ENCODE results near the gene KCNN1.
"Not testable (repeated sequence)": the region's sequence is repeated elsewhere in the genome, so short reads cannot be mapped to it uniquely, and the experiment has no call there.

The KCNN1 gene

DNA sequence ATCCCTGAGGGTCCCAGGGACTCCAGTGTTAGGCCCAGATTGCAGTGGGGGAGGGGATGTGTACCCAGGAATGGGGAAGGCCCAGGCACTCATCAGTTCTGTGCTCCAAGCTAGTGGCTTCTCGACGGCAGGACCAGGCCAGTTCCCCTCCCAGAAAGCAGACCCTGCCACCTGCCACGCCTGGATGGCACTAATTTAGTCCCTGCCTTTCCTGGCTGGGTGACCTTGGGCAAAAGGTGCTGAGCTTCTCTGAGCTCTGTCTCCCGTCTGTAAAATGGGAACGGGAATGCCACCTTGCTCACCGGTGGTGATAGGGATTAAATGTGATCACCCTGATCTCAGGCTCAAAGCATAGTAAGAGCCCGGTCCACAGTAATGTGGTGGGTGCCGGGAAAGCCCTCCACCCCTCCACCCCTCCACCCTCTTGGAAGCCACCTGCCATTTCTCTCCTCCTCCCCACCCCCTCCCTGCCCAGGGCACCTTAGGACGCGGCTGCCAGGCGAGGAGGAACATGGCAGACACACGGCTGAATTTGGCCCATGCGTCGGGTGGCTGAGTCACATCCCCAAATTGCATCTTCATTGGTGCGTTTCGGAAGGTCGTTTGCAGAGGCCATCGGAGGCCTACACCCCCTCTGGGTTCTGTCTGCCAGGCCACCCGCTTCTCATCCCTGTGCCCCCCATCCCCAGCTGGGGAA is 2.3 kb downstream of the KCNN1 start:
- DNase-seq (ENCODE audit: low read depth in 2 of 2): no peak

DNA sequence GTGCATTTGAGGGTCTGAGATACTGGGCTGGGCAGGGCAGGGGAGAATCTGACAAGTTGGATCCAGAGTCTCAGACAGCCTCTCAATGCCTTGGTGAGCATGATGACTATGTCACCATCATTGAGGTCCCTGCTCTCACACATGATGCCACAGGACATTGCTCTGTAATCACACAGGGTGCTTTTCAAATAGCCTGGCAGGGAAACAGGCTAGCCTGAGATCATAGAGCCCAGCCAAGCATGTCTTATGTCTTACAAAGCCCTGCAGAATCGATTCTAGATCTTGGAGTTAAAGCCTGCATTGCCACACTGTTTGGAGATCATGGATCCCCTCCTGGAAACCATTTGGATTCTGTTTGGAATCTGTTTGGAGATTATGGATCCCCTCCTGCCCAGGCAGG is 5.3 kb downstream of the KCNN1 start:
- DNase-seq (ENCODE audit: low read depth in 2 of 2): no peak

DNA sequence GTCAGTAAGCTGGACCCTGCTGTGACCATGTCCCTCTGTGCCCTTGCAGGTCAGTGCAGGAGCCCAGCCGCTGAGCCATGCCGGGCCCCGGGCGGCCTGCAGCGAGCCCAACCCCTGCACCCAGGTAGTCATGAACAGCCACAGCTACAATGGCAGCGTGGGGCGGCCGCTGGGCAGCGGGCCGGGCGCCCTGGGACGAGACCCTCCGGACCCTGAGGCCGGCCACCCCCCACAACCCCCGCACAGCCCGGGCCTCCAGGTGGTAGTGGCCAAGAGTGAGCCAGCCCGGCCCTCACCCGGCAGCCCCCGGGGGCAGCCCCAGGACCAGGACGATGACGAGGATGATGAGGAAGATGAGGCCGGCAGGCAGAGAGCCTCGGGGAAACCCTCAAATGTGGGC is 6.9 kb downstream of the KCNN1 start:
- DNase-seq (ENCODE audit: low read depth in 2 of 2): no peak

DNA sequence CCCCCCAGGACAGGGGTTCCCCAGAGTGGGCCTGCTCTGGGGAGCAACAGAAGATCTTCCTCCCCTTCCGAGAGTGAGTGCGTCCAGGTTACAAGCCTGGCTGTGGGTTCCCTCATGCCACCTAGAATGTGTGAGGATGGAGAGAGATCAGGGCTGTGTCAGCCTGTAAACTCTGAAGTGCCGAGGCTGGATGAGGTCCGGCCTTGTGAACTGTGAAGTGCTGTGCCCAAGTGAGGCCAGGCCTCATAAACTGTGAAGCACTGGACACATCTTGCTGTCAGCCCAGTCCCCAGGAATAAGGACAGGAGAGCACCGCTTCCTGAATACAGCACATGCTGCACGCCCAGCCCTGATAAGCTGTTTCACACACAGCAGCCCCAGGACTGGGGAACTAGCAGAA is 7.6 kb downstream of the KCNN1 start:
- no peak for DNase-seq (ENCODE audit: low read depth in 2 of 2)

DNA sequence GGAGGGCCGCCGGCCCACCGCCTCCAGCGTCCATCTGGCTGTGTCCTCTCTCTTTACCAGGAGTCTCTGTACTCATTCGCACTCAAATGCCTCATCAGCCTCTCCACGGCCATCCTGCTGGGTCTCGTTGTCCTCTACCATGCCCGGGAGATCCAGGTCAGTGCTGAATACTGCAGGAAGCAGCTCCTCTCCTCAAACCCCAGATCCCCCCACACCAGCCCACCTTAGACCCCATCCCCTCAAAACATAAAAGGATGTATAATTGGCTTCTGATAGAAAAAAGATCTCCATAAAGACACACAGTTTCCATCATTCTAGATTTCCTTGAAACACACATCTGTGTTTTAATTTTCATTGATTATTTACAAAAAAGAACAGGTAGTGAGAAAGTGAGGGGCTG is 8.1 kb downstream of the KCNN1 start:
- no peak for DNase-seq (ENCODE audit: low read depth in 2 of 2)

DNA sequence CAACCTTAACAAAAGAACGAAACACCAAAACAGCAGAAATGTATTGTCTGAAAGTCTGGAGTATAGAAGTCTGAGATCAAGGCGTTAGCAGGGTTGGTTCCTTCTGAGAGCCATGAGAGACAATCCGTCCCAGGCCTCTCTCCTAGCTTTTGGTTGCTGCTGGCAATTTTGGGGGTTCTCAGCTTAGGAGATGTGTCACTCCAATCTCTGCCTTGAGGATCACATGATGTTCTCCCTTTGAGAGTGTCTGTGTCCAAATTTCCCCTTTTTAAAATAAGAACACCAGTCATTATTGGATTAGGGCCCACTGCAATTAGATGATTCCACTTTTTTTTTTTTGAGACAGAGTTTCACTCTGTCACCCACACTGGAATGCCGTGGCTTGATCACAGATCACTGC is 10.1 kb downstream of the KCNN1 start:
- DNase-seq (ENCODE audit: low read depth in 2 of 2): no peak

DNA sequence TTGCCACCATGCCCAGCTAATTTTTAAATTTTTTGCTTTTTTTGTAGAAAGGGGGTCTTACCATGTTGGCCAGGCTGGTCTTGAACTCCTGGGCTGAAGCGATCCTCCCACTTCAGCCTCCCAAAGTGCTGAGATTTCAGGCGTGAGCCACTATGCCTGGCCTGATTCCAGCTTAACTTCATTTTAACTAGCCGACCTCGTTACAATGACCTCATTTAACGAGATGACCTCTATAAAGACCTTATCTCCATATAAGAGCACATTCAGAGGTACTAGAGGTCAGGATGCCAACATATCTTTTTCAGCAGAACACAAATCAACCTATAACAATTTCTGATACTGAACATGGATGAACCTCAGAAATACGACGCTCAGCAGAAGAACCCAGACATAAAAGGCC is 10.6 kb downstream of the KCNN1 start:
- no peak for DNase-seq (ENCODE audit: low read depth in 2 of 2)

DNA sequence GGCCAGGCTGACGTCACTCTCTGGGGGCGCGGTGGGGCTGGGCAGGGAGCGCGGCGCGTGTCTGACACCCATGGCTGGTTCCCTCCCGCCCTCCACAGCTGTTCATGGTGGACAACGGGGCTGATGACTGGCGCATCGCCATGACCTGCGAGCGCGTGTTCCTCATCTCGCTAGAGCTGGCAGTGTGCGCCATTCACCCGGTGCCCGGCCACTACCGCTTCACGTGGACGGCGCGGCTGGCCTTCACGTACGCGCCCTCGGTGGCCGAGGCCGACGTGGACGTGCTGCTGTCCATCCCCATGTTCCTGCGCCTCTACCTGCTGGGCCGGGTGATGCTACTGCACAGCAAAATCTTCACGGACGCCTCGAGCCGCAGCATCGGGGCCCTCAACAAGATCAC is 14.7 kb downstream of the KCNN1 start:
- DNase-seq (ENCODE audit: low read depth in 2 of 2): no peak

DNA sequence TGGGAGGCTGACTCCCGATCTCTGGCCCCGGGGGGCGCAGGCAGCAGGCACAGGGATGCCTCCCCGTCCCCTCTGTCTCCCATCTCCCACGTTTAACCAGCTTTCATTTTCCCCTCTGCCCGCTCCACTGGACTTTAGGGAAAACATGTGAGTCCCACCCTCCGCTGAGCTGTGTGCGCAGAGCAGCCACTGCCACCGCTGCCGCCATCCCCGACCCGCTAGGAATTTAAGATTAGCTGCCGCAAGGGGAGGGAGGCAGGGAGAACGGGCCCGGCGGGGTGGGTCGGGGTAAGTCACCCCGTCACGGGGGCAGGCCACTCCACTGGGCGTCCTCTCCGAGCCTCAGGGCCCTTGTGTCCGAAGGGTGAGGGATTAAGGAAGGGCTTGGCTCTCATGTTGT is 15.5 kb downstream of the KCNN1 start:
- DNase-seq (ENCODE audit: low read depth in 2 of 2): no peak

DNA sequence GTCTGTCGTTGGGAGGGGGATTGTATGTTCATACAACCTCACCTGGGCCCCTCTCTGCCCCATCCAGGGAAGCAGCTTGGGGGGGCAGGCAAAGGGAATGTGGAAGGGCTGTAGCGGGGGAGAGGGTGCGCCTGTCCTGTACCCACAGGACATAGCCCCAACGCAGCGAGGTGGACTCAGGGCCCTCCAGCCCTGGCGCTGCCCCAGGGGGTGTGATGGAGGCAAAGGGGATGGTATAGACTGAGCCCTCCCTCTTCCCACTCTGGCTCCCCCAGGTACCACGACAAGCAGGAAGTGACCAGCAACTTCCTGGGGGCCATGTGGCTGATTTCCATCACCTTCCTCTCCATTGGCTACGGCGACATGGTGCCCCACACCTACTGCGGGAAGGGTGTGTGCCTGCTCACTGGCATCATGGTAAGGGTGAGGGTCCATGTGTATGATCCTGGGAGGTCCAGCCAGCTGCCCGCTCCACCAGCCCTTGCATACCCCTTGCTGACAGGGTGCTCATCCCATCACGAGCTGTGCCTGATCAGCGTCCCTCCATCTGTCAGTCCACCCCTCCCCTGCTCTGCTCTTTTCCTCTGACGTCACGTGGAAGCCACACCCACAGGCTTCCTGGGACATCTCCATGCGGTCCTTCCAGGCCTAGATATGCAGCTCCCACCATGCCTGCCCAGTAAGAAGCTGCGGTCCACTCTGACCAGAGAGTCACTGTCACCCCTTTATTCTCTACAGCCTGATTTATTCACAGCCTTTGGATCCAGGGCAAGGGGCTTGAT is 18.3 kb downstream of the KCNN1 start:
- DNase-seq (ENCODE audit: low read depth in 2 of 2): no peak

DNA sequence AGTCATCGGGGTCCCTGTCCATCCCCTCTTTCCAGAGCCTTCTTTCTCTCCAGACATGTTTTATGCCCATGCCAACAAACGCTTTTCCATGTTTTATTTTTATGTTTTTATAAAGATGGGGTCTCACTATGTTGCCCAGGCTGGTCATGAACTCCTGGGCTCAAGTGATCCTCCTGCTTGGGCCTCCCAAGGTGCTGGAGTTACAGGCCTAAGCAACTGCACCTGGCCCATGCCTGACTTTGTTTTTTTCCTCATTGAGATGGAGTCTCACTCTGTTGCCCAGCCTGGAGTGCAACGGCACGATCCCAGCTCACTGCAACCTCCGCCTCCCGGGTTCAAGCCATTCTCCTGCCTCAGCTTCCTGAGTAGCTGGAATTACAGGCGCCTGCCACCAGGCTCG is 19.7 kb downstream of the KCNN1 start:
- DNase-seq (ENCODE audit: low read depth in 2 of 2): not testable (repeated sequence)

DNA sequence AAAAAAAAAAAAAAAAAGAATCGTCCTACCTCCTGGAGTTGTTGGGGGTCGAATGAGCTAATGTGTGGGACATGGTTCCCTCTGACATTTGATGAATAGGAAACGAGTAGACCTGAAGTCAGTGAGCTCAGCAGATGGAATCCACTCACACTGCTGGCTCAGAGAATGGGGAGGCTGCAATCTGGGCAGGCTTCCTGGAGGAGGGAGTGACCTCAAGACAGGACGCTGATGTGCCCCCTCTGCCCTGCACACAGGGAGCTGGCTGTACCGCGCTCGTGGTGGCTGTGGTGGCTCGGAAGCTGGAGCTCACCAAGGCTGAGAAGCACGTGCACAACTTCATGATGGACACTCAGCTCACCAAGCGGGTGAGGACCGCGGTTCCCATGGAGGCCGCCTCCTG is 21.3 kb downstream of the KCNN1 start:
- DNase-seq (ENCODE audit: low read depth in 2 of 2): no peak

DNA sequence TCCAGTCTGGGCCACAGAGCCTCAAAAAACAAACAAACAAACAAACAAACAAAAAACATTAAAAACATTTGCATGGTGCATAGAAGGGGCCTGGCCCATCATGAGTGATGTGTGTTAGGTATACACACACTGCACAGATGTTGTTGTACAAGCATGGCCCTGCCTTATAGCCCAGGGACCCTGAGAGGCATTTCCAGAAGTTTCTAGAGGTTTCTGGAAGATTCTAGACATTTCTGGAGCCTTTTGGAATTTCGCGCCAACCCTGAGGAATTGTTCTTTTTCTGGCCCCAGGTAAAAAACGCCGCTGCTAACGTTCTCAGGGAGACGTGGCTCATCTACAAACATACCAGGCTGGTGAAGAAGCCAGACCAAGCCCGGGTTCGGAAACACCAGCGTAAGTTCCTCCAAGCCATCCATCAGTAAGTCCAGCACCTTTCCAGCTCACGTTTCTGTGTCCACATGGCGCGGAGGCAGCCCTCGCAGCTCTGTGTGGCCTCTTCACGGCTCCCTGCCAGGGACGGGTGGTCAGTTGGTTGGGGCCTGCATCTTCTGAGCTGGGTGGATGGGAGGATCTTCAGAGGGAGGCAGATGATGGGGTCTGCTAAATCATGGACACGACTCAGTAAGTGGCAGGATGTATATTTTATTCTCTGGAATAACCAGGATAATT is 22.7 kb downstream of the KCNN1 start:
- DNase-seq (ENCODE audit: low read depth in 2 of 2): no peak

DNA sequence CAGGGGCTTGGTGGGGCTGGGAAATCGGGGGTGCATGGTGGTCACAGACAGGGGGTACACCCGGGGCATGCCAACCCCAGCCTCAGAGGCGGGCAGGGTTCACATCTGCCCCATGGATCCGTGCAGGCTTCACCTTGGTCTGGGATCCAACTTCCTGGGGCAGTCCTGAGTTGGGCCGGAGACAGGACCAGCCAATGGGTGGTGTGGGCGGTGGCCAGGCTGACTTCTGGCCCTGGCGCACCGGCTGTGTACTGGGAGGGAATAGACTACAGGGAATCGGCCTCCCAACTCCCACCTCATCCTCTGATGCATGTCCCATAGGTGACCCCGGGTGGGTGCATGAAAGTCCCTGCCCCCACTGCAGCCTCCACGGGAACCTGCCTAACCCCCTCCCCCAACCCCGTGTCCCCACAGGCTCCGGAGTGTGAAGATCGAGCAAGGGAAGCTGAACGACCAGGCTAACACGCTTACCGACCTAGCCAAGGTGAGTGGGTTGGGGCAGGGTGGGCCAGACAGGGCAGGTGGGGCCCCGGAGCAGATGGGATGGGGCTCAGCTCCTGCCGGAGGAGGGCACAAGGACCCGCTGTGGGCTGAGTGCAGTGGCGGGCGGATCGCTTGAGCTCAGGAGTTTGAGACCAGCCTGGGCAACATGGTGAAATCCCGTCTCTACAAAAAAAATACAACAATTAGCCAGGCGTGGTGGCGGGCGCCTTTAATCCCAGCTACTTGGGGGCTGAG is 26.3 kb downstream of the KCNN1 start:
- DNase-seq (ENCODE audit: low read depth in 2 of 2): no peak

DNA sequence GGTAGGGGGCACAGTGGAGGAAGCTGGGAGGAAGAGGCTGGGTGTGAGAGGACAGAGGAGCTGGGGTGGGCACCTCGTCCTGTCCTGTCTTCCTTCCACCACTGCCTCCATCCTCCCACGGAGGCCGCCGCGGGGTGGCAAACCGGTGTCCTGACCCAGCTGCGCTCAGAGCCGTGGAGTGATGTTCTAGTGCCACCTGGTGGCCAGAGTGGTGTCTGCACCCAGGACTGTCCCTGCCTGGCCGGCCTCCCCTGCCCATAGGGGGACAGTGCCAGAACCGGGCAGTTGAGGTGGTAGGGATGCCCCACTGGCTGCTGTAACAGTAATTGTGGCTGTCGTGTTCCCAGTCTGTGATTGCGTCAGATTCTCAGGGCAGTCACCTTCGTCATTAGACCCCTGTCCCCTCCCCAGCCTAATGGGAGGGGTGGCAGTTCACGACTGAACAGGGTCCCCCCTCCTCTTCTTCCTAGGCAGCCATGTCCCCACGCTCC is 30.0 kb downstream of the KCNN1 start:
- DNase-seq (ENCODE audit: low read depth in 2 of 2): peak; percentile 17 to 21

DNA sequence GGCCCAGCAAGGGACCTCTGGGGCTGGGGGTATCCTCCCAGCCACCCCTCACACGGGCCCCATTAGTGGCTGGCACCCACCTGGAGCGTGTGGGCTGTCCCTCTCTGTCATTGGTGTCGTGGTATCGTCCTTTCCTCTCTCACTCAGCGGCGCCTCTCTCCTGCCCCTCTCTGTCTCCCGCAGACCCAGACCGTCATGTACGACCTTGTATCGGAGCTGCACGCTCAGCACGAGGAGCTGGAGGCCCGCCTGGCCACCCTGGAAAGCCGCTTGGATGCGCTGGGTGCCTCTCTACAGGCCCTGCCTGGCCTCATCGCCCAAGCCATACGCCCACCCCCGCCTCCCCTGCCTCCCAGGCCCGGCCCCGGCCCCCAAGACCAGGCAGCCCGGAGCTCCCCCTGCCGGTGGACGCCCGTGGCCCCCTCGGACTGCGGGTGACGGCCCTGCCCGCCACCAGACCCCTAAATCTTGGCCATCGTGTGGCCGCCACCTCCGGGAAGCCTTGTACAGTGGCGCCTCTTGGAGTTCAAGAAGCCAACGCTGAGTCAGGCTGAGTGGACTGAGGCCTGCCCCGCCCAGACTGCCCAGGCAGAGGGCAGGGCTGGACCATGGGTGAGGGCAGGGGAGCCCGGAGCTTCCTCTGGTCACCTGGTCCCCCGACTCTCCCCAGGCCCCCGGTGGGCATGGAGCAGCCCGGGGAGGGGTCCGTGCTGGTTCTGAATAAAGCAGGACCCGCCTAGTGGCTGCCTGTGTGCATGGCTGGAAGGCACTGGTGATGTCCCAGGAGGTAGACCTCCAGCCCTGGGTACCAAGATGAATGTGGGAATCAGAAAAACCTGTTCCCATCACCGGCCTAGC is 31.3 kb downstream of the KCNN1 start:
- no peak for DNase-seq (ENCODE audit: low read depth in 2 of 2)

DNA sequence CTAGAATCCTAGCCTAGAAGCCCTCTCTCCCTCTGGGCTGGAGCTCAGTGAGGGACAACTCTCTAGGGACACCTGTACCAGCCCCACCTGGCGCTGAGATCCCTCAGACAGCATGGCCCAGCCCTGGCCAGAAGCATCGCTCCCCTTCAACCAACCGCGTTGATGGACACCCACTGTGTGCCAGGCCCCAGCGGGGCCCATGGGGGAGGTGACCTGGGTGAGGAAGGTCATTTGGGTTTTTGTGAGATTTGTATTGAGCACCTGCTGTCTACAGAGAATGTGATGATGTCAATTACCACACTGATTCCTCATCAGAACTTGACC is 31.9 kb downstream of the KCNN1 start:
- no peak for DNase-seq (ENCODE audit: low read depth in 2 of 2)

DNA sequence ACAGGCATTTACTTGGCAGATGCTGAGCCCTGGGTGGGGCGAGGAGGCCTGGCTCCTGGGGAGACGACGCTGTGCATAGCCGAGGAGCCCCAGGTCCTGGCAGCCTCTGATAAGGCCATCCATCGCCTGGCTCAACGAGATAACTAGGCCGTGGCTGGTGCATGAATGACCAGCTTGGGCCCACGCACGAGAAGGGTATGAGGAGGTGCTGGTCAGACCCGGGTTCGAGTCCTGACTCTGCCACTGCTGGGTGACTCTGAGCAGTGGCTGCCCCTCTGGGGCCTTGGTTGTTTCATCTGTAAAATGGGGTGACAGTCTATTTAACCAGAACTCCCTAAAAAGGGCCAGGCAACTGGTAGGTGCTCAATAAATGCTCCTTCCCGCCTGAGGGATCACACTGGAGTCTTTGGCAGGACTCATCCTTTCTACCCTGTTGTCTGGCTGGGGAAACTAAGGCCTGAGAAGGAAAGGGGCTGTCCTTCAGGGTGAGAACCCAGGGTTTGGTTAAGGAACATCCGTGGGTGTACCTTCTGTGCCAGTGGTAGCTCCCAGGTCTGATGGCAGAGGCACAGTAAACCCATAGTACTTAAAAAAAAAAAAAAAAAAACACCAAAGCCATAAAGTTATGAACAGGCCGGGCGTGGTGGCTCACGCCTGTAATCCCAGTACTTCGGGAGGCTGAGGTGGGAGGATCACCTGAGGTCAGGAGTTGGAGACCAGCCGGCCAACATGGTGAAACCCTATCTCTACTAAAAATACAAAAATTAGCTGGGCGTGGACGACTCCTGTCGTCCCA is 33.0 kb downstream of the KCNN1 start:
- no peak for DNase-seq (ENCODE audit: low read depth in 2 of 2)

DNA sequence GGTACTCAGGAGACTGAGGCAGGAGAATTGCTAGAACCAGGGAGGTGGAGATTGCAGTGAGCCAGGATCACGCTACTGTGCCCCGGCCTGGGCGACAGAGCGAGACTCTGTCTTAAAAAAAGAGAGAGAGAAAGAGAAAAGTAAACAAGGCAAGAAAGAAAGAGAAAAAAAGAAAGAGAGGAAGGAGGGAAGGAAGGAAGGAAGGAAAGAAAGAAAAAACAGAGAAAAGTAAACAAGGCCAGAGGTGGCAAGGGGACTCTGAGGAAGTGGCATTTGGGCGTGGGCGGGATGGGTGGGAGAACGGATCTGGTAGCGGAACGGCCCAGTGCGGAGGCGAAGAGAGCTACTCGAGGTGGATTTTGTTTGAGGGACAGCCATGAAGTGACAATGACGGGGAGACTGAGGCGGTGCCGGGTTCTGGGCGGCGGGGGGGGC is 33.6 kb downstream of the KCNN1 start:
- no peak for DNase-seq (ENCODE audit: low read depth in 2 of 2)
